HG03520 (cell line): ENCODE results near the gene TLX2.
A peak's percentile ranks its signal among the peaks of the same experiment; 100 is the strongest.

Experiments used
- ATAC-seq: cut with Tn5 transposase; IDR thresholded peaks from one replicate; pipeline ENCODE4 v1.9.1; 2021; ENCODE audit warnings: mild to moderate bottlenecking, moderate library complexity; ENCODE audit not compliant: unreplicated experiment

TLX2 gene

GRCh38 chr2:74511104-74511989 lies 2.9 kb upstream of the TLX2 start:
- no peak for ATAC-seq

GRCh38 chr2:74512744-74513604 lies 1.3 kb upstream of the TLX2 start:
- ATAC-seq: no peak

DNA sequence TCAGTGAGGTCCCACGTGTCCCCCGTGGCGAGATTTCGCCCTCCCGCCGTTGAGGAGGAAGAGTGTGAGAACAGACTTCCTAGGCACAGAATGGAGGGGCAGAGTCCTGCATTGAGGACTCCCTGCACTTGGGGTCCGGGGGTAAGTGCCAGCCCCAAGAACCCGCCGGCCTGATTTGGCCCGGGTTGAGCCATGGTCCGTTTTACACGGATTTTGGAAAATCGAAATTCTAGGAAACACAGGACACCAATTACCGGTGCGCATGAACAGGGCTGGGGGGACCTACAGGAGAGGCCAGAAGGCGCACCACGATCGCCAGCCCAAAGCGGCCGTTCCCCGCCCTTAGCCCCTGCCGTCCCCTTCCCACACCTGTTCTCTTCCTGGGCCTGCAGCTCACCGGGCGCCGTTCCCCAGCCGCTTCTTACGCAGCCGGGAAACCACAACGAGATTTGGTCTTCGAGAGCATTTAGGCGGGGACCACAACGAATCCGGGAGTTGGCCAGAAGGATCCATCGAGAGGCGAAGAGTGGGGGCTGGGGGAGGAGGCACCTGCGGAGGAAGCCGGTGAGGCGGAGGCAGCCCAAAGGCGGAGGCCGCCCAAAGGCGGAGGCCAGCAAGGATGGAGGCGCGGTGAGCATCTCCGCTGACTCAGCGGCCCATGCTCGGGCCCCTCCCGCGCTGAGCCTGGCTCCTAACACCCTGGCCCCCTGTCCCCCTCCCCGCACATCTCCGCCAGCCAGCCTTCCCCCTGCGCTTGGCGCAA lies 464 bp upstream of the TLX2 start:
- no peak for ATAC-seq

GRCh38 chr2:74515271-74515980 lies 1.2 kb downstream of the TLX2 start:
- no peak for ATAC-seq

GRCh38 chr2:74515981-74516633 lies 1.9 kb downstream of the TLX2 start:
- ATAC-seq: no peak

- no peak for ATAC-seq
Observed at GRCh38 chr2:74516650-74517049, 2.4 kb downstream of the TLX2 start.

DNA sequence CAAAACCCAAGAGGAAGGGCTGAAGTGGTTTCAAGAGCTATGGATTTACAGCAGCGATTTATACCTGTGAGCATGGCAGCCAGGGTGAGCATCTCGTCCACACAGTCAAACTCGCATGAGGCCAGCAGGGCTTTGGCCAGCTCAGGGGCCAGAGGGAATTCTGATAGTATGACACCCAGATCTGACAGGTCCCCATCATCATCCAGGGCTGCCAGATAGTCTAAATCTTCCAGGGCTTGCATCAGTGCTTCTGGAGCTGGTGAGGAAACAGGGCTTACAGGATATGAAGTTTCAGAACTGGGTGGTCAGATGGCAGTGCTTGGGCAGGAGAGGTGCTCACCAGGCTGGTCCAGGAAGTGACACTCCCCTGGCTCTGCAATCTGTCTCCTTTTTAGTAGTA lies 8.3 kb downstream of the TLX2 start:
- no peak for ATAC-seq

DNA sequence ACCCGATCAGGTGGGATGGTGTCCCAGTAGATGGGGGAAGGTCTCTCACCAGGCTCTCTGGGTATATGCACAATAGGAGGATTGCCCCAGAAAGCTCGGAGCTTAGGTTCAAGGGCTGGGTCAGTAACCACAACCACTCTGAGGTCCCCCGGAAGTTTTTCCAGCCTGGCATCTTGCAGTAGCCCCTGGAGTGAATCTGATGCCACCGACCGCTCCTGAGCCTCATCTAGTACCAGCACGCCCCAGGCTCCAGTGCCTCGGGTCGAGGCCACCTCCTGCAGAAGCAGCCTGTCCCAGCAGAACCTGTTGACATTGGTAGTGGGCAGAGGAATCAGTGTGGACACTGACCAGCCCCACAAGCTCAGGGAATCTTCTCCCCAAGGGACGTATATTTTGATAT lies 9.8 kb downstream of the TLX2 start:
- ATAC-seq: no peak

DNA sequence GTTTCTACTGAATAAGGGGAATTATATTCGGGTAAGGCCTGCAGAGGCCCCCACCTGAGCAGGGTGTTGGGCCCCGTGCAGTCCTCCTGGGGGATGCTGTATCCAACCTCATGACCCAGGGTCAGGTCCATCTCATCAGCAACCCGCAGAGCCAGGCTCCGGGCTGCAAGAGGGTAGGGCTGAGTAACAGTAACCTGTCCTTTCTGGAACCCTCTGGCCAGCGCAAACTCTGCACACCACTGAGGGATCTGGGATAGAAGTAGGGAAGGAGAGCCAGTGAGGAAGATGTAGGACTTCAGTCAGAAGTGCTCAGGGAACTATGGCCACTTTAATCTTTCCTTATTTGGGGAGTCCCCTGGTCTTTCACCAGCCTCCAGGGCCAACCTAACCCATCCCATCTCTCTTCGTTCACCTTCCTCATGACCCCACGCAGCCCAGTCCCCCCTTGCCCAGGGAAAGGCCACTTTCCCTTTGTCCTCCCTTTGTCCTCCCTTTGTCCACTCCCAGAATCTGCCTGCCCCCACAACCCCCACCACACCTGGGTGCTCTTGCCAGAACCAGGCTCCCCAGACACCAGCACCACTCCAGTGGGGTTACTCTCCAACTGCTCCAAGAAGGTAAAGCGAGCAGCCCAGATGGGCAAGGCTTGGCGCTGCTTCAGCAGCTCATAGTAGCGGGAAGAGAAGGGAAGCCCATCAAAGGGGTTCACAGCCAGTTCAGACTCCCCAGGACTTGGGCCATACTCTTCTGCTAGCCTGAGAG lies 10.9 kb downstream of the TLX2 start:
- no peak for ATAC-seq

DNA sequence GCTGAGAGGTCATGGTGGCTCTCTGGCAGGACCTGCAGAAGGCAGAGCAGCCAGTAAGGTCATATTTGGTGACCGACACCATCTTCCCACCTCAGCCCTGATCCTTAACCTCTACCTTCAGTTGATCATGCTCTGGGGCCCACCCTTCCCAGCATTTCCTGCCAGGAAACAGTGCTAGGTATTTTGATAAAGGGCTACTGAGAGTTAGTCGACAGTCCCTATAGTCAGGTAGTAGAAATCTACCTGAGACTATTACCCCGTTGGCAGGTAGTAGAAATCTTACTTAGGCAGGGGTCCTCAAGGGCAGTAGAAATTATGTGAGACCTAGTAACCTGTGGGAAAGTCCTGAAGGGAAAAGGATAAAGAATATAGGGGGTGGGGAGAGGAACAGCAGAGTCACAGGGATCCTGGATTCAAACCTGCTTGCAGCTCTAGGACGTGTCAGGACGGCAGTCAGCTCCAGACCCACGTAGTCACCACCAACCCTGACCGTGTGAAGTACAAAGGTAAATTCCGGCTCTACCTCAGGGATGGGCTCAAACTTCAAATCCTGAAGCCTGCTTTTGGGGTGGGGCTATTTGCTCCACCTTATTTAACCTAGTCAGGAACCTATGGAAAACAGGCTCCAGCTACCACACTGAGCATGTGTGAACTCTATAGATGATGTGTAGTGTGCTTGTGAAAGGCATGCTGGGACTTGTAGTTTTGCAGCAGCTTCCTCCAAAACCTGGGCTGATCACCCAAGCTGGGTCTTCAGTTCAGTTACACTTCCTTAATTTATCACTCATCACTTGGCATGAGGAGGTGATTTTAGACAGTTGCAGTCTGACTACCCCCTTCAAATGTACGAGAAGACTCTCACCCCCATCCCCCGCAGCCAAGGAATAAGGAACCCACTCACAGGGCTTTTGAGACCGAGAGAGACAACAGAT lies 11.7 kb downstream of the TLX2 start, which contains the start of gene DQX1:
DQX1 (minus strand) TSS at position 515 of the 932 bp plus-strand sequence; CDS start at position 13, 502 bp downstream.
- ATAC-seq: no peak

- no peak for ATAC-seq
Observed at GRCh38 chr2:74526649-74527230, 12.5 kb downstream of the TLX2 start.

GRCh38 chr2:74527741-74528140 lies 13.5 kb downstream of the TLX2 start:
- no peak for ATAC-seq

DNA sequence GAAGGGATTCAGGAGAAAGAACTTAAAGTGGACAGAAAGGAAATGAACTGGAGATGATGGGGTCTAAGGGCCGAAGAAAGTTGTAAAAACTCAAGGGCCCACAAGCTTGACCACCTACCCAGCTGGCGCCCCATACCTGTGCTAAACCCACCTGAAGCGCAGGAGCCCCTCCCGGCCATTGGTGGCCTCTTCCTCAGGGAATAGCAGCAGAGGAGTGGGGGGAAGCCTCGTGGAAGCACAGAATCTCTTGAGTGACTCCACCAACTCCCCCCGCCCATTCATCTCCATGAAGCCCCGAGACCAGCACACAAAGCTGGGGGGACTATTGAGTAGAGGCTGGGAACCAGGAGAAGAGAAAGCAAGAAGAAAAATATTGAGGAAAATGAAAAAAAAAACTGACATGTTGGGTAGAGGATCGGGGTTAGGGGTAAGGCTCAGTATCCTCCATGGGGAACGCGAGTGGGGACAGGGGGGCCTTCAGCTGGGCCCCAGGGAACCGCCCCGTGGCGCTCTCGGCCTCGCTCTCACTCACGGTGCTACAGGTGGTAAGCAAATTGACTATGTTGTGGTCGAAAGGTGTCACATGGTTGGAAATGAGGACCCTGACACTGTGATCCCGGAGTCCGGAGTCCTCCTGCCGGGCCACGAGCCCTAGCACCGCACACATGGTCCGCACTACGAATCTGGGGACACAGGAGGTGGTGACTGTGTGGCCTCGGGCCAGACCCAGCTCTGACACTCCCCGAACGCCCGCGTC lies 14.5 kb downstream of the TLX2 start:
- peak; percentile 3 for ATAC-seq

GRCh38 chr2:74529357-74530238 lies 15.3 kb downstream of the TLX2 start, which contains the start of the genes AUP1 and HTRA2:
Gene AUP1, minus strand, starts transcription at chr2:74529706. Its CDS starts 77 bp downstream, at chr2:74529629.
Gene HTRA2, plus strand, starts transcription at chr2:74529933. Its CDS starts 74 bp downstream, at chr2:74530007.
- peak; percentile 77 for ATAC-seq

GRCh38 chr2:74530239-74531187 lies 16.3 kb downstream of the TLX2 start:
- ATAC-seq: no peak
